Measurements from ENCODE around the gene NHERF1. TPM values are rescaled to one million over a fixed set of nuclear protein-coding genes. Genes with fewer than 3 reads are reported as not detected.
A peak's percentile ranks its signal among the peaks of the same experiment; 100 is the strongest.

NHERF1 gene
- total and polyA plus RNA-seq, 2 of the 13 experiments (the other 11 are each of a cell fraction or from before 2014, with no cell fraction given): 169 to 269 TPM

- TF ChIP-seq ZMAT5 (CRISPR knock-in tag; IDR thresholded peaks at IDR 0.05; ENCODE audit: borderline replicate concordance, low read depth) (no peak), NFAT5 (CRISPR knock-in tag; IDR thresholded peaks at IDR 0.05) (no peak), ZNF317 (CRISPR knock-in tag; IDR thresholded peaks at IDR 0.05) (peak; percentile 68), ZBTB37 (CRISPR knock-in tag; IDR thresholded peaks at IDR 0.05) (peak; percentile 91), GTF3A (CRISPR knock-in tag; conservative IDR thresholded peaks at IDR 0.05) (no peak; the same call in 1 of the 2 replicates), ZKSCAN1 (IDR thresholded peaks at IDR 0.05; ENCODE audit: low read length) (no peak), HOXA3 (CRISPR knock-in tag; IDR thresholded peaks at IDR 0.05) (peak; percentile 90), ETV6 (CRISPR knock-in tag; conservative IDR thresholded peaks at IDR 0.05) (no peak; the same call in none of the 2 replicates), ZNF513 (CRISPR knock-in tag; conservative IDR thresholded peaks at IDR 0.05) (no peak), ZBTB33 (CRISPR knock-in tag; IDR thresholded peaks at IDR 0.05) (peak; percentile 67), ZFP37 (CRISPR knock-in tag; IDR thresholded peaks at IDR 0.05; ENCODE audit: borderline replicate concordance) (no peak), PLRG1 (conservative IDR thresholded peaks at IDR 0.05) (no peak), MED13 (CRISPR knock-in tag; IDR thresholded peaks at IDR 0.05) (no peak), SCMH1 (CRISPR knock-in tag; IDR thresholded peaks at IDR 0.05; ENCODE audit: borderline replicate concordance) (no peak), POLR2AphosphoS2 (IDR thresholded peaks at IDR 0.05; ENCODE audit: low read depth, low read length) (no peak), MEIS2 (CRISPR knock-in tag; IDR thresholded peaks at IDR 0.05) (peak; percentile 78; the same call in 1 of the 2 replicates), ATF2 (CRISPR knock-in tag; IDR thresholded peaks at IDR 0.05) (peak; percentile 89)
These were observed 11.7 kb upstream of the NHERF1 start, which contains the start of gene RAB37 (continued) for GRCh38 chr17:74736513-74737298.
